Astrocyte (in vitro differentiated cells and primary cell): ENCODE measurements around the gene ELSPBP1. TPM values are rescaled to one million over a fixed set of nuclear protein-coding genes. Genes with fewer than 3 reads are reported as not detected.

Experiments used
- DNase-seq: peaks from one replicate; pipeline ENCODE4 v3.0.0-alpha.2; 2010; ENCODE audit warnings: low read depth
- FAIRE-seq: peaks from 2 replicates; lab custom pipeline; 2011; peaks lifted over from hg19 to GRCh38; lab: Jason Lieb, UNC
- H2AFZ ChIP-seq: 2 replicates; pipeline ENCODE4 v1.6.0; 2012; ENCODE audit warnings: low read depth, low read length, inconsistent platforms
- H3K27ac ChIP-seq: 2 replicates; pipeline ENCODE4 v1.5.1; 2011; ENCODE audit warnings: low read depth, low read length, inconsistent platforms
- H3K27me3 ChIP-seq: 2 replicates; pipeline ENCODE4 v1.6.0; 2011; ENCODE audit warnings: low read length, inconsistent platforms; ENCODE audit not compliant: insufficient read depth
- H3K36me3 ChIP-seq: 2 replicates; pipeline ENCODE4 v1.5.1; 2011; ENCODE audit warnings: low read length, inconsistent platforms; ENCODE audit not compliant: insufficient read depth
- H3K4me1 ChIP-seq: 2 replicates; pipeline ENCODE4 v1.5.1; 2011; ENCODE audit warnings: low read length, inconsistent platforms; ENCODE audit not compliant: insufficient read depth
- H3K4me2 ChIP-seq: 2 replicates; pipeline ENCODE4 v1.6.0; 2012; ENCODE audit warnings: low read length, inconsistent platforms
- H3K4me3 ChIP-seq: 2 replicates; pipeline ENCODE4 v1.5.1; 2011; ENCODE audit warnings: low read depth, mild to moderate bottlenecking, low read length, inconsistent platforms; ENCODE audit not compliant: insufficient read depth
- H3K79me2 ChIP-seq: 2 replicates; pipeline ENCODE4 v1.6.0; 2012; ENCODE audit warnings: mild to moderate bottlenecking, low read length, inconsistent platforms; ENCODE audit not compliant: insufficient read depth
- H3K9ac ChIP-seq: 2 replicates; pipeline ENCODE4 v1.6.0; 2012; ENCODE audit warnings: mild to moderate bottlenecking, low read length, inconsistent platforms
- H3K9me3 ChIP-seq: 2 replicates; pipeline ENCODE4 v1.5.1; 2012; ENCODE audit warnings: low read depth, mild to moderate bottlenecking, low read length, inconsistent platforms; ENCODE audit not compliant: insufficient read depth
- H4K20me1 ChIP-seq: 2 replicates; pipeline ENCODE4 v1.6.0; 2012; ENCODE audit warnings: low read length, inconsistent platforms; ENCODE audit not compliant: insufficient read depth
- H3K27ac Mint-ChIP-seq: one replicate; pipeline ENCODE4 v1.8.0; 2021; ENCODE audit warnings: mild to moderate bottlenecking, mixed read lengths; ENCODE audit not compliant: unreplicated experiment
- H3K27me3 Mint-ChIP-seq: one replicate; pipeline ENCODE4 v1.8.0; 2021; ENCODE audit warnings: low read depth, mixed read lengths; ENCODE audit not compliant: unreplicated experiment
- H3K36me3 Mint-ChIP-seq: one replicate; pipeline ENCODE4 v1.8.0; 2021; ENCODE audit warnings: low read depth, mixed read lengths; ENCODE audit not compliant: unreplicated experiment
- H3K4me1 Mint-ChIP-seq: one replicate; pipeline ENCODE4 v1.8.0; 2021; ENCODE audit warnings: low read depth, mixed read lengths; ENCODE audit not compliant: unreplicated experiment
- H3K4me3 Mint-ChIP-seq: one replicate; pipeline ENCODE4 v1.8.0; 2021; ENCODE audit warnings: mild to moderate bottlenecking, moderate library complexity, mixed read lengths; ENCODE audit not compliant: unreplicated experiment
- H3K9me3 Mint-ChIP-seq: one replicate; pipeline ENCODE4 v1.8.0; 2021; ENCODE audit warnings: mild to moderate bottlenecking, mixed read lengths; ENCODE audit not compliant: unreplicated experiment
- EZH2 ChIP-seq: IDR thresholded peaks from 2 replicates; pipeline ENCODE4 v1.6.1; 2012; ENCODE audit warnings: mild to moderate bottlenecking, low read length, inconsistent platforms; ENCODE audit not compliant: insufficient read depth
- total RNA-seq: library from RNA; stranded (reverse); gene quantifications from 2 replicates; pipeline ENCODE4 v1.2.1, GENCODE V29; 2021
- TF ChIP-seq, protein P1 (sequence below): IDR thresholded peaks from 2 replicates; pipeline ENCODE4 v1.5.1; 2011; ENCODE audit warnings: low read depth, mild to moderate bottlenecking, inconsistent platforms, low read length, moderate library complexity; ENCODE audit not compliant: insufficient read depth

Gene ELSPBP1
- total RNA-seq, 1 donor from 2014 or later, result not detected

DNA sequence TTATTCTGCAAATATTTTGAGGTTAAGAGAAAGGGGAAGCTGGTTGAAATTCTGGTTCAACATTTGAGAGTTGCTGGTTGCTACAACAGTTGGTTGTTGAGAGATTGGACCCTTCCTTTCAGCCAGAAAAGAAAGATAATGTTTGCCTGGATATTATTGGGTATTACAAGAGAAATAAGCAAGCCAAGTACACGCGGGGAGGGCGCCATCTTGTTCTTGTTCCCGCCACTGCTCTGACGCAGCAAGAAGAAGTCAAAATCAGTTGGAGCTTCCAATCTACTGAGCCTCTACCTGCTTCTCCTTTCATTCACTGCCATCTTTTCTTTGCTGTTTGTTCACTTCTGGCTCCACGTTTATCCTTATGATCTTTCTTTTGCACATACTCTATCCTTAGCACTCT is 20.9 kb upstream of the ELSPBP1 start:
- no peak overlapping the region for H2AFZ ChIP-seq
- H3K4me3 Mint-ChIP-seq, result no peak overlapping the region
- H3K4me3 ChIP-seq, result no peak overlapping the region
- H3K27ac Mint-ChIP-seq, result no peak overlapping the region
- no peaks in the 10 kb centered on the region for H3K36me3 ChIP-seq
- H3K27me3 ChIP-seq, result no peaks in the 10 kb centered on the region
- H3K9me3 ChIP-seq, result no peaks in the 10 kb centered on the region
- H3K4me1 ChIP-seq, result no peaks in the 10 kb centered on the region
- peaks cover 19% of the 10 kb centered on the region for H3K27me3 Mint-ChIP-seq
- FAIRE-seq (no peak), DNase-seq (no peak)
- no peaks in the 10 kb centered on the region for H3K4me1 Mint-ChIP-seq
- H3K9me3 Mint-ChIP-seq, result peaks cover 7% of the 10 kb centered on the region
- H3K4me2 ChIP-seq, result no peak overlapping the region
- no peaks in the 10 kb centered on the region for H4K20me1 ChIP-seq
- H3K79me2 ChIP-seq, result no peaks in the 10 kb centered on the region
- H3K9ac ChIP-seq, result no peak overlapping the region
- no peaks in the 10 kb centered on the region for H3K36me3 Mint-ChIP-seq
- H3K27ac ChIP-seq, result no peak overlapping the region
- no peak for TF ChIP-seq EZH2
- TF ChIP-seq, protein P1, sequence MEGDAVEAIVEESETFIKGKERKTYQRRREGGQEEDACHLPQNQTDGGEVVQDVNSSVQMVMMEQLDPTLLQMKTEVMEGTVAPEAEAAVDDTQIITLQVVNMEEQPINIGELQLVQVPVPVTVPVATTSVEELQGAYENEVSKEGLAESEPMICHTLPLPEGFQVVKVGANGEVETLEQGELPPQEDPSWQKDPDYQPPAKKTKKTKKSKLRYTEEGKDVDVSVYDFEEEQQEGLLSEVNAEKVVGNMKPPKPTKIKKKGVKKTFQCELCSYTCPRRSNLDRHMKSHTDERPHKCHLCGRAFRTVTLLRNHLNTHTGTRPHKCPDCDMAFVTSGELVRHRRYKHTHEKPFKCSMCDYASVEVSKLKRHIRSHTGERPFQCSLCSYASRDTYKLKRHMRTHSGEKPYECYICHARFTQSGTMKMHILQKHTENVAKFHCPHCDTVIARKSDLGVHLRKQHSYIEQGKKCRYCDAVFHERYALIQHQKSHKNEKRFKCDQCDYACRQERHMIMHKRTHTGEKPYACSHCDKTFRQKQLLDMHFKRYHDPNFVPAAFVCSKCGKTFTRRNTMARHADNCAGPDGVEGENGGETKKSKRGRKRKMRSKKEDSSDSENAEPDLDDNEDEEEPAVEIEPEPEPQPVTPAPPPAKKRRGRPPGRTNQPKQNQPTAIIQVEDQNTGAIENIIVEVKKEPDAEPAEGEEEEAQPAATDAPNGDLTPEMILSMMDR, result no peak

DNA sequence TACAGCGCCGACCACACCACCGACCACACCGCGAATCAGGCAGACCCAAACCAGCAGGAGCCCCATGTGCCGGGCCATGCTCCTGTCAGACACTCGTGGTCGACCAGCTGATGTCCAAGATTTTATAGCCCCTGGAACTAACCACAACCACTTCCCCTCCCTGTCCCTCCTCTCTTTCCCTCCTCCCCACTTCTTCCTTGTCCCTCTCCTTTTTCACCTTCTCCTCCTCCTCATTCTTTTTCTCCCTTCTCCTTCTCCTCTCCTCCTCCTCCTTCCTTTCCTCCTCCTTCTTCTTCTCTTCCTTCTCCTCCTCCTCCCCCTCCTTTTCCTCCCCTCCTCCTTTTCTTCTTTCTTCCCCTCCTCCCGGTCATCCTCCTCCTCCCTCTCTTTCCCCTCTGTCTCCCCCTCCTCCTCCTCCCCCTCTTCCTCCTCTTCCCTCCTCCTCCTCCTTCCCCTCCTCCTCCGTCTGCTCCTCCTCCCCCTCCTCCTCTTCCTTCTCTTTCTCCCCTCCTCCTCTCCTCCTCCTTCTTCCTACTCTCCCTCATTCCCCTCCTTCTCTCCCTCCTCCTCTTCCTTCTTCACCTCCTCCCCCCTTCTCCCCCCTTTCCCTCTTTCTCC is 3.1 kb upstream of the ELSPBP1 start:
- Histone ChIP-seq H4K20me1 (no peaks in the 10 kb centered on the region), H2AFZ (no peak overlapping the region), H3K4me3 (no peak overlapping the region), H3K9ac (no peak overlapping the region), H3K79me2 (no peaks in the 10 kb centered on the region), H3K4me2 (no peak overlapping the region), H3K4me1 (no peaks in the 10 kb centered on the region), H3K27ac (no peak overlapping the region), H3K36me3 (no peaks in the 10 kb centered on the region), H3K27me3 (no peaks in the 10 kb centered on the region), H3K9me3 (no peaks in the 10 kb centered on the region)
- TF ChIP-seq EZH2, result no peak
- TF ChIP-seq, protein P1, result no peak
- H3K9me3 Mint-ChIP-seq, result peaks cover 9% of the 10 kb centered on the region
- no peak overlapping the region for H3K4me3 Mint-ChIP-seq
- H3K36me3 Mint-ChIP-seq, result no peaks in the 10 kb centered on the region
- FAIRE-seq (no peak), DNase-seq (no peak)
- no peaks in the 10 kb centered on the region for H3K4me1 Mint-ChIP-seq
- H3K27ac Mint-ChIP-seq, result no peak overlapping the region
- H3K27me3 Mint-ChIP-seq, result peaks cover 12% of the 10 kb centered on the region

DNA sequence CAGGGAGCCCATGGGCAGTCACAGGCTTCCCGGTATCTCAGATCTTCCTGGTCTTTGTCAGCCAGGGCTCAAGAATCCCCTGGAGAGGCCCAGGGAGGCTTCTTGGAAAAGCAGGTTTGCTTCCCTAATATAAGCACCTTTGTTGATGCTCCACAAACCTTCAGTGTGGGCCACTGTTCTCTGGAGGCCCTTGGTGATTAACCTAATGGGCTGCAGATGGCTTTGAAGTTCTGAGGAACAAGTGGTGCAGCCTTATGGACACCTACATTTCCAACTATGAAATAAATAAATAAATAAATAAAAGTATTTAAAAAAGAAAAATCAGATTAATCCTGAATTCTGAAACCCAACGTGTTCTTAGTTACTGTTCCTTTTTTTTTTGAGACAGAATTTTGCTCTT is 2.4 kb upstream of the ELSPBP1 start, which contains the start of gene BSPH1:
BSPH1 (minus strand) TSS at position 101 of the 400 bp plus-strand sequence; CDS start at position 12, 89 bp downstream.
- peaks cover 11% of the 10 kb centered on the region for H3K9me3 Mint-ChIP-seq
- no peaks in the 10 kb centered on the region for H3K4me1 ChIP-seq
- no peak within 1 kb of the TSS for H3K4me3 ChIP-seq
- no peaks in the 10 kb centered on the region for H3K79me2 ChIP-seq
- no peaks in the 10 kb centered on the region for H3K36me3 ChIP-seq
- H4K20me1 ChIP-seq, result no peaks in the 10 kb centered on the region
- H3K27me3 ChIP-seq, result no peaks in the 10 kb centered on the region
- H3K27ac Mint-ChIP-seq, result no peak within 1 kb of the TSS
- no peak within 1 kb of the TSS for H3K4me2 ChIP-seq
- DNase-seq, result no peak
- no peaks in the 10 kb centered on the region for H3K9me3 ChIP-seq
- TF ChIP-seq EZH2, result no peak
- TF ChIP-seq, protein P1, result no peak
- no peak for FAIRE-seq
- H3K36me3 Mint-ChIP-seq, result no peaks in the 10 kb centered on the region
- no peak within 1 kb of the TSS for H3K9ac ChIP-seq
- H3K4me1 Mint-ChIP-seq, result no peaks in the 10 kb centered on the region
- H3K27me3 Mint-ChIP-seq, result peaks cover 15% of the 10 kb centered on the region
- no peak within 1 kb of the TSS for H3K4me3 Mint-ChIP-seq
- no peak within 1 kb of the TSS for H2AFZ ChIP-seq
- H3K27ac ChIP-seq, result no peak within 1 kb of the TSS
